ENCODE data around the gene PIK3AP1.

The PIK3AP1 gene

GRCh38 chr10:96614515-96614914, 105.8 kb downstream of the PIK3AP1 start:
- Histone ChIP-seq H3K4ac (ENCODE audit: low read depth in 1 of 2, low read length in 2 of 2) (no peak overlapping the region), H3K9me3 (ENCODE audit: control insufficient read depth, low read length) (no peaks in the 10 kb centered on the region), H3K14ac (ENCODE audit: low read length in 2 of 2) (no peak overlapping the region), H4K91ac (ENCODE audit: low read length) (no peak overlapping the region), H4K8ac (ENCODE audit: low read length) (no peak overlapping the region), H2AK5ac (ENCODE audit: low read length, severe bottlenecking) (no peak overlapping the region), H3K79me1 (replicated peaks; ENCODE audit: low read length, poor library complexity, severe bottlenecking) (no peaks in the 10 kb centered on the region), H2AFZ (ENCODE audit: low read depth, low read length) (no peak overlapping the region), H2BK120ac (ENCODE audit: low read depth, low read length) (no peak overlapping the region), H2BK5ac (ENCODE audit: low read depth, low read length, poor library complexity, severe bottlenecking) (no peak overlapping the region), H2BK15ac (ENCODE audit: low read depth, poor library complexity, severe bottlenecking) (no peak overlapping the region), H3K27ac (ENCODE audit: low read length, poor library complexity, severe bottlenecking) (peak overlapping the region; percentile 36), H3K23ac (ENCODE audit: low read length in 2 of 2) (no peak overlapping the region), H3K4me1 (ENCODE audit: control insufficient read depth, insufficient read depth, low read depth, low read length) (peaks cover 16% of the 10 kb centered on the region), H3K4me3 (ENCODE audit: insufficient read depth in 1 of 2, low read depth in 1 of 2, low read length in 2 of 2) (no peak overlapping the region), H3K9ac (ENCODE audit: low read length) (no peak overlapping the region), H2BK12ac (ENCODE audit: low read length in 2 of 2) (no peak overlapping the region), H3K36me3 (ENCODE audit: control insufficient read depth in 1 of 2, insufficient read depth in 2 of 2, low read depth in 1 of 2, low read length in 2 of 2) (peaks cover 0 to 5% of the 10 kb centered on the region in 2 experiments), H3K4me2 (ENCODE audit: low read length, poor library complexity, severe bottlenecking) (no peak overlapping the region), H3K18ac (ENCODE audit: low read depth in 1 of 2, low read length in 2 of 2) (no peak overlapping the region), H3K27me3 (ENCODE audit: control insufficient read depth in 1 of 2, insufficient read depth in 1 of 2, low read length in 2 of 2) (peaks cover 0 to 4% of the 10 kb centered on the region in 2 experiments)
- WGBS: 89% methylated on average over 1 of the region's 2 CpGs
- peak; percentile 61 for DNase-seq

DNA sequence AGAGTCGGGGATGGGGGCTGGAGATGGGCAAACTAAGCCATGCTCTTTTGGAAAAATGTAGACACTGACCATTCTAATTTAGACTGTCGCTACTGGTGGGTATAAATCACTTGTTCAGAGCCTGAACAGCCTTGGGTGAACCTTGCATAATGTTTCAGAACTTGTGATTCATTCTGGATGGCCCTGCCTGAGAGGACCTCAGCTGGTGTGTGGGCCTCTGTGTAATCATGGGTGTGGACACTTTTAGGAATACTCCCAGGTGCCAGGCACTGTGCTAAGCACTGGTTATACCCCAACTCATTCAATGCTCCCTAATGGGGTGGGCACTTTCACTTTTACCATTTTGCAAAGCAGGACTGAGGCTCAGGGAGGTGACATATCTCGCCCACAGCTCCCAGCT, 106.7 kb downstream of the PIK3AP1 start:
- peaks cover 0 to 9% of the 10 kb centered on the region in 2 experiments for H3K27me3 ChIP-seq (ENCODE audit: control insufficient read depth in 1 of 2, insufficient read depth in 1 of 2, low read length in 2 of 2)
- H3K4me2 ChIP-seq (ENCODE audit: low read length, poor library complexity, severe bottlenecking): no peak overlapping the region
- H3K27ac ChIP-seq (ENCODE audit: low read length, poor library complexity, severe bottlenecking): no peak overlapping the region
- no peak overlapping the region for H4K91ac ChIP-seq (ENCODE audit: low read length)
- 75% methylated on average over 3 of the region's 3 CpGs for WGBS
- no peak overlapping the region for H3K4me3 ChIP-seq (ENCODE audit: insufficient read depth in 1 of 2, low read depth in 1 of 2, low read length in 2 of 2)
- no peak for DNase-seq
- H3K79me1 ChIP-seq (replicated peaks; ENCODE audit: low read length, poor library complexity, severe bottlenecking): no peaks in the 10 kb centered on the region
- no peak overlapping the region for H3K4ac ChIP-seq (ENCODE audit: low read depth in 1 of 2, low read length in 2 of 2)
- no peak overlapping the region for H2BK120ac ChIP-seq (ENCODE audit: low read depth, low read length)
- no peak overlapping the region for H2AFZ ChIP-seq (ENCODE audit: low read depth, low read length)
- no peak overlapping the region for H3K9ac ChIP-seq (ENCODE audit: low read length)
- no peak overlapping the region for H3K23ac ChIP-seq (ENCODE audit: low read length in 2 of 2)
- peaks cover 0 to 5% of the 10 kb centered on the region in 2 experiments for H3K36me3 ChIP-seq (ENCODE audit: control insufficient read depth in 1 of 2, insufficient read depth in 2 of 2, low read depth in 1 of 2, low read length in 2 of 2)
- H3K9me3 ChIP-seq (ENCODE audit: control insufficient read depth, low read length): no peaks in the 10 kb centered on the region
- H2AK5ac ChIP-seq (ENCODE audit: low read length, severe bottlenecking): peak overlapping the region; percentile 83
- H2BK5ac ChIP-seq (ENCODE audit: low read depth, low read length, poor library complexity, severe bottlenecking): no peak overlapping the region
- H4K8ac ChIP-seq (ENCODE audit: low read length): no peak overlapping the region
- no peak overlapping the region for H2BK15ac ChIP-seq (ENCODE audit: low read depth, poor library complexity, severe bottlenecking)
- H3K18ac ChIP-seq (ENCODE audit: low read depth in 1 of 2, low read length in 2 of 2): no peak overlapping the region
- peaks cover 12% of the 10 kb centered on the region for H3K4me1 ChIP-seq (ENCODE audit: control insufficient read depth, insufficient read depth, low read depth, low read length)
- H2BK12ac ChIP-seq (ENCODE audit: low read length in 2 of 2): no peak overlapping the region
- no peak overlapping the region for H3K14ac ChIP-seq (ENCODE audit: low read length in 2 of 2)

DNA sequence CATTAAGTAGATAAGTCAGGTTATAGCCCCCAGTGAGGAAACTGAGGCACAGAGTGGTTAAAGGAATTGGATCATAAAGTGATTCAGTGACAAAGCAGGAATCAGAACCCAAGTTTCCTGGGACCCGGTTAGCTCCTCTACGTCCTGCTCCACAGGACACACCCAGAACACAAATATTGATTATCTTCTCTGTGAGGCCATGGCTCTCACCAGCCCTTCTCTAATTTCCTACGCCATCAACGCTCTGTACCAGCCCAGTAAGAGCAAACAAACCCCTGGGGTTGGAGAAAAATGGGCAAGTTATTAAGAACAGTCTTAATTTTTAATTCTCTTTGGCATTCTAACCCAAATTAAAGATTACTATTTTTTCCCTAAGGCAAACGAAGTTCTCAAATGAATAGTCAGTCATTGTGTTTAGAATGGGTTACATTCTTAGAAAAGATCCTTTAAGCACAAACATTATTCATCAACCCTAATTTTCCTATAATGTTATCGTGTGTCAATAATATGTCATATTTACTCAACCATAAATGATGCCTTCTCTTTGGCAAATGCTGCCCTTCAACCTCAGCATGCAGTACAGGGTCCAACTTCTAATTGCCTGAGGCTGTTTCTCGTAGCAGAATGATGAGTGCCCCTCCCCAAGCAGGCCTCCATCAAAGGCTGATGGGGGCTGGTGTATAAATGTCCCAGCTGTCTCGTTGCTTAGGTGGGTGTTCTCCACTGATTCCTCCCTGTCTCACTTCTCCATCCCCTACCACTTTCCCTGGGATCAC, 108.1 kb downstream of the PIK3AP1 start:
- H3K23ac ChIP-seq (ENCODE audit: low read length in 2 of 2): no peak overlapping the region
- H3K4me2 ChIP-seq (ENCODE audit: low read length, poor library complexity, severe bottlenecking): no peak overlapping the region
- no peak overlapping the region for H2BK120ac ChIP-seq (ENCODE audit: low read depth, low read length)
- H3K4me3 ChIP-seq (ENCODE audit: insufficient read depth in 1 of 2, low read depth in 1 of 2, low read length in 2 of 2): no peak overlapping the region
- H2BK15ac ChIP-seq (ENCODE audit: low read depth, poor library complexity, severe bottlenecking): no peak overlapping the region
- no peak overlapping the region for H2BK5ac ChIP-seq (ENCODE audit: low read depth, low read length, poor library complexity, severe bottlenecking)
- H3K4ac ChIP-seq (ENCODE audit: low read depth in 1 of 2, low read length in 2 of 2): no peak overlapping the region
- H3K9me3 ChIP-seq (ENCODE audit: control insufficient read depth, low read length): no peaks in the 10 kb centered on the region
- no peaks in the 10 kb centered on the region for H3K79me1 ChIP-seq (replicated peaks; ENCODE audit: low read length, poor library complexity, severe bottlenecking)
- 87% methylated on average over 5 of the region's 8 CpGs for WGBS
- peaks cover 0 to 17% of the 10 kb centered on the region in 2 experiments for H3K27me3 ChIP-seq (ENCODE audit: control insufficient read depth in 1 of 2, insufficient read depth in 1 of 2, low read length in 2 of 2)
- H2AK5ac ChIP-seq (ENCODE audit: low read length, severe bottlenecking): no peak overlapping the region
- no peak overlapping the region for H3K18ac ChIP-seq (ENCODE audit: low read depth in 1 of 2, low read length in 2 of 2)
- DNase-seq: no peak
- H3K36me3 ChIP-seq (ENCODE audit: control insufficient read depth in 1 of 2, insufficient read depth in 2 of 2, low read depth in 1 of 2, low read length in 2 of 2): no peaks in the 10 kb centered on the region
- no peak overlapping the region for H2AFZ ChIP-seq (ENCODE audit: low read depth, low read length)
- no peak overlapping the region for H4K91ac ChIP-seq (ENCODE audit: low read length)
- no peak overlapping the region for H4K8ac ChIP-seq (ENCODE audit: low read length)
- peaks cover 9% of the 10 kb centered on the region for H3K4me1 ChIP-seq (ENCODE audit: control insufficient read depth, insufficient read depth, low read depth, low read length)
- no peak overlapping the region for H3K27ac ChIP-seq (ENCODE audit: low read length, poor library complexity, severe bottlenecking)
- no peak overlapping the region for H3K14ac ChIP-seq (ENCODE audit: low read length in 2 of 2)
- no peak overlapping the region for H3K9ac ChIP-seq (ENCODE audit: low read length)
- no peak overlapping the region for H2BK12ac ChIP-seq (ENCODE audit: low read length in 2 of 2)

GRCh38 chr10:96610817-96611216, 109.5 kb downstream of the PIK3AP1 start:
- no peak overlapping the region for H2BK5ac ChIP-seq (ENCODE audit: low read depth, low read length, poor library complexity, severe bottlenecking)
- H2AK5ac ChIP-seq (ENCODE audit: low read length, severe bottlenecking): no peak overlapping the region
- H3K4me2 ChIP-seq (ENCODE audit: low read length, poor library complexity, severe bottlenecking): no peak overlapping the region
- H3K27ac ChIP-seq (ENCODE audit: low read length, poor library complexity, severe bottlenecking): no peak overlapping the region
- no peak overlapping the region for H4K91ac ChIP-seq (ENCODE audit: low read length)
- DNase-seq: no peak
- no peak overlapping the region for H4K8ac ChIP-seq (ENCODE audit: low read length)
- H2BK120ac ChIP-seq (ENCODE audit: low read depth, low read length): no peak overlapping the region
- H3K36me3 ChIP-seq (ENCODE audit: control insufficient read depth in 1 of 2, insufficient read depth in 2 of 2, low read depth in 1 of 2, low read length in 2 of 2): no peaks in the 10 kb centered on the region
- no peak overlapping the region for H3K4me3 ChIP-seq (ENCODE audit: insufficient read depth in 1 of 2, low read depth in 1 of 2, low read length in 2 of 2)
- H3K27me3 ChIP-seq (ENCODE audit: control insufficient read depth in 1 of 2, insufficient read depth in 1 of 2, low read length in 2 of 2): peaks cover 0 to 17% of the 10 kb centered on the region in 2 experiments
- H3K4me1 ChIP-seq (ENCODE audit: control insufficient read depth, insufficient read depth, low read depth, low read length): peaks cover 13% of the 10 kb centered on the region
- no peak overlapping the region for H2BK15ac ChIP-seq (ENCODE audit: low read depth, poor library complexity, severe bottlenecking)
- H3K23ac ChIP-seq (ENCODE audit: low read length in 2 of 2): no peak overlapping the region
- H2BK12ac ChIP-seq (ENCODE audit: low read length in 2 of 2): no peak overlapping the region
- no peak overlapping the region for H3K4ac ChIP-seq (ENCODE audit: low read depth in 1 of 2, low read length in 2 of 2)
- H3K9me3 ChIP-seq (ENCODE audit: control insufficient read depth, low read length): no peaks in the 10 kb centered on the region
- no peaks in the 10 kb centered on the region for H3K79me1 ChIP-seq (replicated peaks; ENCODE audit: low read length, poor library complexity, severe bottlenecking)
- no peak overlapping the region for H2AFZ ChIP-seq (ENCODE audit: low read depth, low read length)
- H3K9ac ChIP-seq (ENCODE audit: low read length): no peak overlapping the region
- WGBS: 94% methylated on average over 5 of the region's 6 CpGs
- no peak overlapping the region for H3K18ac ChIP-seq (ENCODE audit: low read depth in 1 of 2, low read length in 2 of 2)
- no peak overlapping the region for H3K14ac ChIP-seq (ENCODE audit: low read length in 2 of 2)
